CD4-positive, alpha-beta T cell treated with Interleukin-15 for 1 hour (primary cell): ENCODE measurements around the gene SYNDIG1.
"Not testable (repeated sequence)": the region's sequence is repeated elsewhere in the genome, so short reads cannot be mapped to it uniquely, and the experiment has no call there.

Experiments
- DNase-seq: peaks from one replicate; pipeline ENCODE4 v3.0.0-alpha.2; 2020

The SYNDIG1 gene

DNA sequence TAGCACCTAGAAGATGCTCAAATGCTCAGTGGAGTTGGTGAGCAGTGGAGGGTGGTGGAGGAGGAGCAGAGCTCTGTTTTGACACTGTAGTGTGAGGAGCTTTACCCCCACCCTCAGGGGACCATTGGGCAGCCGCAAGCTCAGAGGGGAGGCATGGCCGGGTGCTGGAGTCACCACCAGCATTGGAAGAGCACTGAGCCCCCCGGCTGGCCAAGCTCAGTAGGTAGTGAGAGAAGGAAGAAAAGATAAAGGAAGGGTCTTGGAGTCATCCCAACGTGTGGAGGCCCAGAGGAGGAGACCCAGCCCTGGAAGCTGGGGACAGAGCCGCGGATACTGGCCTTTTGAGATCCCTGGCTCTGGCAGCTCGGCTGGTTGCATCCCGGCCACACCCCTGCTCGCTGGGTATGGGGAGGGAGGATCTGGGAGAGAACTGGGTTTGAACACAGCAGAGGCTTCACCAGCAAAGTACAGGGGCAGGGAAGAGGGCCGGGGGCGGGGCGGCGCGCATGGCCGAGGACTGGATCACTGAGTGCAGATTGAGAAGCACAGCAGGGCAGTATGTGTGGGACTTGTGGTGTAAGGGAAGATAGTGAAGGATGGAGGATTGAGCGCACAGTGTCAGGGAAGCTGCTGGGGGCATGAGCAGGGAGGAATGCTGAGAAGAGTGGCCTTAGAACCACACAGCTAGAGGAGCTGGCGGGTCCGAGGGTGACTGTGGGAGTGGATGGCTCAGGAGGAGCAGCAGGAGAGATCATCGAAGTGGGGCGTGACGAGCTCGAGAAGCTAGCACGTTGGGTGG is 24.4 kb downstream of the SYNDIG1 start:
- no peak for DNase-seq

DNA sequence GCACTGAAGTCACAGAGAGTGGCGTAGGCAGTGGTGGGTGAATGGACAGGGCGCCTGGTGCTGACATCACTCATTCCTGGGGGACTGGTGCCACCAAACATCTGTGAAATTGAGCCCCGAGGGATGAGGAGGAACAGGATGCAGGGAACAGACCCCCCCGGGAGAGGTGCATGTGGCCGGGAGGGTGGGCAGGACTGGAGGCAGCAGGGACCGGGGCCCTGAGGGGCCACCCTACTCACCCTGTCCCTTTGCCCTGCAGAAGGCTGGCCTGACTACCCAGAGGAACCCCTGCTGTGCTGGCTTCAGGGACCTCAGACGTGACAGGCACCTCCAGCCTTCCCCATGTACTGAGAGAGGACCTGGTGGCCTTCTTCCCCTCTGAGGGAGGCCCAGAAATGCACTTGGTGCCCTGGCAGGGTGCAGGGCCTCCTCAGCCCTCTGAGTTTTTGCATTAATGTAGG is 25.1 kb downstream of the SYNDIG1 start:
- no peak for DNase-seq

DNA sequence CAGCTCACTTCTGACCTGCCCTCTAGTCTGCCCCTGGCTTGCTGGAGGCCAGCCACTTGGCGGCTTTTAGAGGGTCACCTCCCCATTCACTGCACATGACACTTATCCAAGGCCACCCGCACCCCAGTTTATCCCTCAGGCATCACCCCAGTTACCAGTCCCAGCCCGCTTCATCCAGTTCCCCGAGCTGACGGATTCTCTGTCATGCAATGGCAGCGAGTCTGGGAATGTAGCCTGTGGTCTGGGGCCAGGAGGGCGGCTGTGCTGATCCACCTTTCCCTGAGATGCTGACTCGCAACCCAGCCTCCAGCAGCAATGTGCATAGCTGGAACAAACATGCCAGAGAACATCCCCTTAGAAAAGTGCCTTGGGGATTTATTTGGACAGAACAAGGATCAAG is 25.8 kb downstream of the SYNDIG1 start:
- no peak for DNase-seq

DNA sequence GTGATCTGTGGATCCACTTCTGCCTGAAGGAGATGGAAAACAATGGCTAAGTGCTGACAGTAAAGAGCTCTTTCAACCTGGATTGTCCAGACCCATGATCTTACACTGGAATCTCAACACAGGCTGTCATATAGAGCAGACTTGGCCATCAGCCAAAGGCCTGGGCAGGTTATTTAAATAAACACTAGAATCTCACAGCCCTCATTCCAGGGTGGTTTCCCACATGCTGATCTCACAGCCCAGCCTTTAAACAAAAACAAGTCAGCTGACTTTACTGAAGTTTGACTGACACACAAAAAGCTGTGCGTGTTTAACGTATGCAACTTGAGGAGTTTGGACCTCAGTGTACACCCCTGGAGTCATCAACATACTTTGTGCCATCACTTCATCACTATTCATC is 28.4 kb downstream of the SYNDIG1 start:
- DNase-seq = no peak

DNA sequence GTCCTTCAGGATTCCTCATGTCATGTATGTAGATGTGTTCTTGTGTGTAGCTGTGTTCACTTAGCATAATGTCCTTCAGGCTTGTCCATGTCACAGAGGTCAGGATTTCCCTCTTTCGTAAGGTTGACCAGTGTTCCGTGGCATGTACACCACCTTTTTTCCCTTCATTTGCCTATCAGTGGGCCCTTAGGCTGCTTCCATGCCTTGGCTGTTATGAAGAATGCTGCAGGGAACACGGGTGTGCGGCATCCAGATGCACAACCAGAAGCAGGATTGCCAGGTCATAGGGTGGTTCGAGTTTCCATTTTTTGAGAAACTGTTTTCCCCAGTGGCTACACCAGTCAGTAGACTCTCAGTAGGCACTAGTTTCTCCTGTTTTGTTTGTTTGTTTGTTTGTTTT is 29.2 kb downstream of the SYNDIG1 start:
- no peak for DNase-seq

DNA sequence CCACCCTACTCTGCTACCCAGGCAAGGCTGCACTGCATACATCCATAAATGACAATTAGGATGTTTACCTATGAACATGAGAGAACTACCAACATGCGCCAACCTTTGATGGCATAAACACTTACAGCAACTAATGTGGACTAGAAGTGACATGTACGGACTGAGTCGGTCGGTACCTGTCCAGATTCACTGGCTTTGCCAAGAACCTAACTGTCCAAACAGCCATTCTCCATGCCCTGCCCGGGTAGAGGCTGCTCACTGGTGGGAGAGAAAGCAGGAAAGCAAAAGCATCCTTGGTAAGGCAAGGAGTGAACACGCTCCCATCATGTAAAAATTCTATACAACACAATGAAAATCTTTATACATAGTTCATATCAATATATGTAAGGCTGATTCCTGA is 30.0 kb downstream of the SYNDIG1 start:
- DNase-seq = no peak

DNA sequence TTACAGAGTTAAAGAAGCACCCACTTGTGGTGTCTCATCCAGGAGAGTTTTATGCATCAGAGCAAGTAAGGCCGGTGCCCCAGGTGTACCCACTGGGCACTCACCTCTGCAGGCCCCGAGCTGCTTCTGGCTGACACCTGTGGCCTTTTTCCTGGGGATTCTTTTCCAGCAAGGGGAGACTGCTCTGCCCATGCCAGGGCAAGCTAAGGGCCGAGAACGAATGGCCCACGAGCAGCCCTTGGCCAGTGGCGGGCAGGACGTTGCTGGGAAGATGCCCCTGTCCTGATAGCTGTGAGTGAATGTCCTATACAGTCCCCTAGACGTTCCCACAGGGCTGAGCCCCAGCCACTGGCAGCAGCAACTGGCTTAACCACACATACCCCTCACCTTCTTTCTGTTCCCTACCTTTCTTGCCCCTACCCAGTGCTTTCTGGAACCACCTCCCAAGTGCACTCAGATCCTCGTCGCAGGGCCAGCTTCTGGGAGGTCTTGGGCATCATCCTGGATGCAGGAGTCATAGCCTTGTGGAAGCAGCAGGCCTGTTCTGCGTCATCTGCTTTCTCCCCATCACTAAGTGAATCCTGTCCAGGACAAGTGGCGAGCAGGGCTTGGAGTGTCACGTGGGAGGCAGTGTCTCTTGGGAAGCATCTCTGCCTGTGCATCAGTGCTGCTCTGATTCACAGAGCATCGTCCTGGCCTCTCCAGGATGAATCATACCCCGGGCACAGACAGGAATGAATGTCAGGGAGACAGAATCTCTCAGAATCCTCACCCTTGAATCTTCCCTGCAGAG is 32.5 kb downstream of the SYNDIG1 start:
- DNase-seq = no peak

DNA sequence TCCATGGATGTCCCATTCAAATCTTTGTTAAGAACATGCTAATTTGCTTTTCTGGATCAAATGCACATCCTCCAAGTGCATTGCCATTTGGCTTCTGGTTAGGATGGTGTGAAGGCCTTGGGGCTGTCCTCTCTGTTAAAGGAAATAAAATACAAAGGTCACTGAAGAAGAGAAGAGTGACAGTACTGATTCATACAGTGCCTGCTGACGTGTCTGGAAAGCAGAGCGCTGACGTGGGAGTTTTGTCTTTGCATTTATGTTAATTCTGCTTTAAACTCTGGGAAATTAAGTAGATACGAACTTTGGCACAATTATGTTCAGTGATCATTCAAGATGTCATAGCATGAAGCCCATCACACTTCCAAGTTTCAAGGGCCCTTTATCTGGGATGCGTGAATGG is 33.2 kb downstream of the SYNDIG1 start:
- DNase-seq = no peak

DNA sequence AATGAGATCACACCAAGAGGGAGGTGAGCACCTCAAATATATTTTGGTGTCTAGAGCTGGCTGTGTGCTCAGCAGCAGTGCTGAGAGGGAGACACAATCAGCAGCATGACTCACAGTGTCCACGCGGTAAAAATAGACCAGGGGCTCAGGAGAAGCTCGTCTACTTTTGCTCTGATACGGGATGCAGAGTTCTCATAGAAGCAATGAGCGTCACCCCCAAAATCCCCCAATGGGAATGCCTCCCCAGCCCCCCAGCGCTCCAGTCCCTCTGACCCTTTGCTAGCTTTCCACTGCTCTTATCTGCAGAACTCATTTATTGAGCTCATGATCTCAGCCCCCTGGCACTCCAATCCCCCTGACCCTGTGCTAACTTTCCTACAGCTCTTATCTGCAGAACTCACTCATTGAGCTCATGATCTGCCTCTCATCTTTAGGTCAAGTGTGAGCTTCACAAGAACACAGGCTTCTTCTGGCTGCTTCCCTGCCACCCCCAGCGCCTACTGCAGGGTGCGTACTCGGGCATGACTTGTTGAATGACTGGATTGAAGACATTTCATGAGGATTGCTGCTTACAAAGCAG is 34.0 kb downstream of the SYNDIG1 start:
- no peak for DNase-seq

DNA sequence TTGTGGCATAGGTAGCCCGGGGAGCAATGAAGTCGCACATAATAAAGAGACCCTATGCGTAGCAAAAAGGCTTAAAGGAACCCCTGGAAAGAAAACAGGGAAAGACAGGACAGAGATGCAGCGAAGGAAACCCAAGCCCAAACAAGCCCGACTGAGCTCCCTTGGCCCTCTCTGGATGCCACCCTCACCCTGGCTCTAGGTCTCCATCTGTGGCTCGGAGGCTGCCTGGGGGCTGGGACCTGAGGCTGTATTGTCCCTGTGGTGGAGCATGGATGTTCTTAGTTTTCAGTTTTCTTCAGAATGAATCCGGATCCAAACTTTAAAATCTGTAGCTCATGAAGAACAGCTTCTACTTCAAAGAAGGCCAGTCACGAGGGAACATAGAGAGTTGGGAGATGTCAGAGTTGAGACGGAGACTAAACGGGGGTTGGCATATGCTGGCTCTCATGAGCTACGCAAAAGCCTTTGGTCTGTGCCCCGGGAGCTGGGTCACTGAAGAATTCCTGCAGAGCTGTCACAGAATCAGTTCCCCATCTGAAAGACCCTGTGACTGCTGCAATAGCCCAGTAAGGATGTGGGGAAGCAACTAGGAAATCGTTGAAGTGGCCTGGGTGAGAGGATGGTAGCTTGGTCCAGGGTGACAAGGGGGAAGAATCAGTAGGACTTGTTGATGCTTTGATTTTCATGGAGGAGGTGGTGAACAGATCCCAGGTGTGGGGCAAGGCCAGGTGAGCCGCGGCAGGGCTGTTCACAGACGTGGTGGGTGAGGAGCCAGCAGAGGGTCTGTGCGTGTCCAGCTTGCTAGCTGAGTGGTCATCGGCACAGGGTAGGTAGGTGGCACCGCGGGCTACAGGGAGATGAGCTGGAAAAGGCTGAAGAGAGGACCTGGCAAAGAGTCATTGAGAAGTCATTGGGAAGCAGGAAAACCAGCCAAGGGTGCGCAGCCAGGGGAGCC is 35.2 kb downstream of the SYNDIG1 start:
- no peak for DNase-seq

DNA sequence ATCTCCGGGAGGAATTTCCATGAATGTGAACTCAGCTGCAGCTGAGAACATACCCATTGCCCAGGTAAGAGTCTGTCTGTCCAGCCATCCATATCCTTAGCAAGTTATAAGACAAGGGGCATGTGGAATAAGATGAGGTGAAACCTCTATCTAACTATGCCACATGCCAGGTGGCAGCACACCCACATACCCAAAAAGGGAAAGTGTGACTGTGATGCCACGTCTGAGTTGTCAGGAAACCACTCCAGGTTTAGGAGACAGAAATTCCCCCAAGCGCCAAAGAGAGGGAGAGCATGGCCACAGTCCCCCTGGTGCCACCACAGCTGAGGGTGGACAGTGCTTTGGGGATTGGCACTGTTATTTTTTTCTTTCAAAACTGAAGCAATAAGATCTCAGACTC is 36.7 kb downstream of the SYNDIG1 start:
- no peak for DNase-seq

DNA sequence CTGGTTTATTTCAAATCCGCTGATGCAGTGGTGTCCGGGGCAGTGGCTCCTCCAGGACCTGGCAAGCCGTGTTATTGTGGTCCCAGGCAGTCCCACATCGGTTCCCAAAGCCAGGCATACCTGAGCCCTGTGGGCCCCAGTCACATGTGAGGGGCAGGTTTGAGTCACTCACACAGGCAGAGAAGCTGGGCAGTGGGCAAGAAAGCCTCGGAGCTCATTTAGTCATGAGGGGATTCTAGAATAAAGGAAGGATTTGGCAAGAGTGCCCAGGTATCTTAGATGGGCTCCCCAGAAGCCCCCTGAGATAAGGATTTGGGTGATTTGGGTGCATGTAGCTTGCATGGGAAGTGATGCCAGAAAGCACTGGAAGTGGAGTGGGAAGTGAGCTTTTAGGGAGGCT is 37.3 kb downstream of the SYNDIG1 start:
- DNase-seq = no peak

DNA sequence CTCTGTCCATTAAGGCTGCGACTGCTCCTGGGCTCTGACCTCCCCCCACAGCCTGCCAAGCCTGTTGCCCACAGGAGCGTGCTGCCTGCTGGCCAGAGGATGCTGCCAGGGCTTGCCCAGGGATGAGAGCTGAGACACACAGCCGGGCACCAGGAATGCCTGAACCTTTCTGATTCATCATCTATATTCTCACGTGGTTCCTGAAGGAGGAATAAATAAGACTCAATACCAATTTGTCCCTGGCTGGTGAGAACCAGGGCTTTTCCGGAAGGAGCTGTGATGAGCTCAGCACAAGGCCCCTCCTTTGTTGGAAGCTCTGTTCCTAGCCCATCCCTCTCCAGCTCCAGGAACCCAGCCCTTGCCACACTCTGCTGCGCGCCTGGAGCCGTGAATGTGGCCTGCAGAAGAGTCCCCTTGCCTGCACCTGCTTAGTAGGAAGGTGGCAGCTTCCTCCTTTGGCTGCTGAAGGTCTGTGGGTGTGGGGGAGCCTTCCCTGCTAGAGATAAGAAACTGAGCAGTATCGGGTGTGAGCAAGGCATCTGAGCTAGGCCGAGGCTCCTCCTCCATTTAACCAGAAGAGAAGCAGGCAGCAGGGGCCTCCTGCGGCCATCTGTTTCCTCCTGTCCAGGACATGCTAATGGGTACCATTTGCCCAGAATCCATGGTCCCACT is 37.9 kb downstream of the SYNDIG1 start:
- no peak for DNase-seq

DNA sequence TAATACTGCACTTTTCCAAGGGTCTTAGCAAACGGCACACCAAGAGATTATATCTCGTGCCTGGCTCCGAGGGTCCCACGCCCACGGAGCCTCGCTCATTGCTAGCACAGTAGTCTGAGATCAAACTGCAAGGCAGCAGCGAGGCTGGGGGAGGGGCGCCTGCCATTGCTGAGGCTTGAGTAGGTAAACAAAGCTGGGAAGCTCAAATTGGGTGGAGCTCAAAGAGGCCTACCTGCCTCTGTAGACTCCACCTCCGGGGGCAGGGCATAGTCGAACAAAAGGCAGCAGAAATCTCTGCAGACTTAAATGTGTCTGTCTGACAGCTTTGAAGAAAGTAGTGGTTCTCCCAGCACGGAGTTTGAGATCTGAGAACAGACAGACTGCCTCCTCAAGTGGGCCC is 43.0 kb downstream of the SYNDIG1 start:
- DNase-seq = not testable (repeated sequence)

DNA sequence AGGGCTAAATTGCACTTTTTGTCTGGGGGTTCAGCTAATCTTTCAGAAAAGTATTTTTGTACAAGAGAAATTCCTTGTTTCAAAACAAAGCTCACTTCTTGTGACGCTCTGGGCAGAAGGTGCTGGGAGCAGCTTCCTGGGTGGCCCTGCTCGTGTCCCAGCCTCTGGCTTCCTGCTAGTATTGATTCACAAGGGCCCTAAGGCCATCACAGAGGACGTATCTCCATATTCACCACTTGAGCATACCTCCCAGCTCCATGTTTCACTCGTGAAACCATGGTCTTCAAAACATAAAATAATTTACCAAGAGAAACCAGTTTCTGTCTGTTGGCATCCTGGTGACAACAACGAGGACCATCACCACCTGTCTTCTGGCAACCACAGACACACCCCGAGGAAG is 49.1 kb downstream of the SYNDIG1 start:
- no peak for DNase-seq

DNA sequence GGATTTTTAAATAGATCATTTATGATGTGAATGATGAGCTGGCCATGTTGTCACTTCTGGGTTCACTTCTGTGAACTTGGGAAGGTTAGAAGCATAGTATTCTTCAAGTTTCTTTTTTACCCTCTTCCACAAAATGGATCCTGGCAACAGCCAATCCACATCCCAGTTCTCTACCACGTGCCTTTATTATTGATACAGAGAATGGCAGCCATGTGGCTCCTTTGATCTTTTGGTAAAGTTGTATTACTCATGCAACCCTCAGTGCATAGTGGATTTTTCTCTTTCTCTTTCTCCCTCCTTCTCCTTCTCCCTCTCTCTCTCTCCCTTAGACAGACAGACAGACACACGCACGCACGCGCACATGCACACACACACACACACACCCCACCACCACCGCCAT is 50.0 kb downstream of the SYNDIG1 start:
- DNase-seq = no peak

DNA sequence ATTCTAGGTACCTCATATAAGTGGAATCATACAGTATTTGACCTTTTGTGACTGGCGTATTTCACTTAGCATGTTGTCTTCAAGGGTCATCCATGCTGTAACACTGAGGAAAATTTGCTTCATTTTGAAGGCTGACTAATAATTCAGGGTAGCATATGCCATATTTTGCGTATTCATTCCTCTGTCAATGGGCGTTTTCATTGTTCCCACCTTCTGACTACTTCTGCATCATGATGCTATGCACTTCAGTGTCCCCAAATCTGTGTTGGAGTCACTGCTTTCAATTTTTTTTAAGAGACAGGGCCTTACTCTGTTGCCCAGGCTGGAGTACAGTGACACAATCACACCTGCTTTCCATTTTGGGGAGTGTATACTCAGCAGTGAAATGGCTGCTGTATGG is 51.6 kb downstream of the SYNDIG1 start:
- DNase-seq = no peak

DNA sequence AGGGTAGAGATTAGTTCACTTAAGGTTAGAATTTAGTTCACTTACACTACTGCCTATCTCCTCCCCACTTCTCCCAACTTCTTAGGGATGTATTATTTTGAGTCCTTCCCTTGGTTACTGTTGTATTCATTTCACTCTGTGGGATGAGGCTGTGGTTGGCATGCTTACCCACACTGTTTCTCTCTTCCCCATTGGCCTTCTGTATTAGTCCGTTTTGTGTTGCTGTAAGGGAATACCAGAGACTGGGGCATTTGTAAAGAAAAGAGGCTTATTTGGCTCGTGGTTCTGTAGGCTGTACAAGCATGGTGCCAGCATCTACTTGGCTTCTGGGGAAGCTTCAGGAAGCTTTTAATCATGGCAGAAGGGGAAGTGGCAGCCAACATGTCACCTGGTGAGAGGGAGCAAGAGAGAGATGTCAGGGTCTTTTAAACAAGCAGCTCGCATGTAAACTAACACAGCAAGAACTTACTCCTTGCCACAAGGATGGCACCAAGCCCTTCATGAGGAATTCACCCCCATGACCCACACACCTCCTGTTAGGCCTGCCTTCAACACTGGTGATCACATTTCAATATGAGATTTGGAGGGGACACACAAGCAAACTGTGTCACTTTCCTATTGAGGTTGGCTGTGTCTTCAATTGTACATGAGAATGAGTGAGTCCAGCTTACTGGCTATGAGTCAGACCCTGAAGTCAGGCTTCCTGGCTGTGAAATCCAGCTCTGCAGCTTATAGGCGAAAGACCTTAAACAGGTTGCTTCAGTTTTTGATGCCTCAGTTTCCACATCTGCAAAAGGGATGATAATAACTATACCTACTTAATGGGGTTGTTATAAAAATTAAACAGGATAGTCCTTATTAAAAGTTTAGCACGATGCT is 53.3 kb downstream of the SYNDIG1 start:
- no peak for DNase-seq

DNA sequence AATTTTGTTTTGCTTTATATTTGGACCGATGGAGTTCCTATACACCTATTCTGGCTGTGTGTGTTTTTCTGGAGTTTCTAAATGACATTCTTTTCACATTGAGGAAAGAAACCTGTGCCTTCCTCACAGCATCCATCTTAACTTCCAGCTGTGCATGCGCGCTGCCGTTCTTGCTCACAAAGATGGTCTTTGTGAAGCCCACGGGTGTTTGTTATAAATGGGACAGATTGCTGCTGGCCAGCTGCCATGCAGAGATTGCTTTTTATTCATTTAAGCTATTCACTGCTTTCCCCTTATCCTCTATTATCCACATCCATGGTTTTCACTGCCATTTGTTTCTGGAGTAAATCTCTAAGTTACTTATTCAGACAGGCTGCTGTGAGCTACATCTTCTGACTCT is 54.2 kb downstream of the SYNDIG1 start:
- DNase-seq = no peak

DNA sequence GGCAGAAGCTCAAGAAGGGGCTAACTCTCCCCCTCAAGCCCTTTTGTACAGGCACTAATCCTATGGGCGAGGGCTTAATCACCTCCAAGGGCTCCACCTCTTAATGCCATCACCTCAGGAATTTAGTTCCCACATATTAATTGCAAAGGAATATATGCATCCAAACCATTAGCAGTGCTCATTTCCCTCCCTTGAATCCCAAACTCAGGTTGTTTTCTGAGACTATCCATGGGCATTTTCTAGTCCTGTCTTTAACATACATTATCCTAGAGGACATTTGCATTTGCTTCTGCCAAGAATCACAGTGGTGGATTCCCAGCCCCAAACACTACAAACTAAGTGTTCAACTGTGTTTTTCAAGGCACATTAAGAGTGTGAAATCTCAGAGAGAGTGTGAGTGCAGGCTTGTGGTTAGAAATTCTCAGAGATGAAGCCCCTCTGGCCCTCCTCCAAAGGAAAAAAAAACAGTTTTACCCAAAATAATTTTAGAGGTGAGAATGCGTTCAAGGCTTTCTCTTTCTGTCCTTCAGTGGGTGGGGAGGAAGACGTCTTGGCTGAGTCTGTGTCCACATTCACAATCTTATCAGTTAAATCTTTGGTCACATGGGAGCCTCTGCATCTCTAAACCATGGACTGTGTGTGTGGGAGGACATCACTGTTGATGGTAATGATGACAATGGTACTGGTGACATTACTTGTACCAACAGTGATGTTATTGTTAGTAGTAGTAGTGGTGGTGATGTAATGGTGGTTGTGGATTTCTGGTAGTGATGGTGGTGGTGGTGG is 59.3 kb downstream of the SYNDIG1 start:
- no peak for DNase-seq
